Psoas muscle (tissue), 8 donors: ENCODE results near the gene GNB3. TPM values are rescaled to one million over a fixed set of nuclear protein-coding genes. Genes with fewer than 3 reads are reported as not detected.

ENCODE experiments used
- ATAC-seq, 4 donors: fragments of 200-7000 bp; cut with Tn5 transposase; one replicate each; pipeline ENCODE4 v1.9.1; 2020; ENCODE audit warnings: moderate library complexity in 3 of 4, mild to moderate bottlenecking in 2 of 4
- DNase-seq, 2 donors: peaks; one replicate each; pipeline ENCODE4 v3.0.0-alpha.2; 2020
- H3K27ac ChIP-seq: fragments of 200-600 bp; one replicate; pipeline ENCODE4 v1.8.0; 2022
- H3K27me3 ChIP-seq, 3 donors: fragments of 200-600 bp in 1 of 3; one replicate each; pipeline versions ENCODE4 v1.6.1 to v1.8.0; 2013 to 2022; ENCODE audit warnings: low read length in 2 of 3, mild to moderate bottlenecking in 2 of 3, moderate library complexity in 1 of 3; ENCODE audit not compliant: insufficient read depth in 3 of 3
- H3K36me3 ChIP-seq, 2 donors: fragments of 200-600 bp in 1 of 2; one replicate each; pipeline versions ENCODE4 v1.6.1 to v1.8.0; 2013 to 2022; ENCODE audit warnings: low read depth in 1 of 2, mild to moderate bottlenecking in 1 of 2, moderate library complexity in 1 of 2; ENCODE audit not compliant: insufficient read depth in 1 of 2
- H3K4me1 ChIP-seq: fragments of 200-600 bp; one replicate; pipeline ENCODE4 v1.8.0; 2022
- H3K4me3 ChIP-seq: fragments of 200-600 bp; one replicate; pipeline ENCODE4 v1.8.0; 2022; ENCODE audit warnings: mild to moderate bottlenecking
- H3K9me3 ChIP-seq: fragments of 200-600 bp; one replicate; pipeline ENCODE4 v1.8.0; 2022
- CTCF ChIP-seq: fragments of 200-600 bp; IDR thresholded peaks from one replicate; pipeline ENCODE4 v1.8.0; 2022; ENCODE audit warnings: antibody characterized with exemption
- WGBS, 3 donors: extraction: QIAGEN DNeasy Blood & Tissue Kit; methylation state at CpG; one replicate each; pipeline versions ENCODE4 v1.1.6 to v1.1.7; 2013; 5-methylcytosine and 5-hydroxymethylcytosine counted together
- intact Hi-C, 2 donors: fragments of 100-400 bp; cut with DNase I; formaldehyde crosslinking; loops; one replicate each; pipeline versions ENCODE4 v1.11.0 to v1.14.2; 2022
- polyA plus RNA-seq, 3 donors: library from polyadenylated mRNA; stranded (reverse); fragments of 200-250 nt; gene quantifications; one replicate each; pipeline ENCODE4 v1.2.3, GENCODE V29; 2013
- total RNA-seq, 4 donors: library from RNA; stranded (reverse); fragmentation: NEBNext Ultra II Directional in 2 of 4; extraction: Animal tissue kit (Norgen Biotek cat#: 25700) in 2 of 4; gene quantifications; one replicate each; pipeline versions ENCODE4 v1.2.1 to v1.2.4, GENCODE V29; 2021 to 2023
- donor health status: healthy with polysubstance abuse.
- donor health status: DM: no; HTN: no; CAD: no; lungs with moderate emphysema.
- donor health status: Bipolar disorder and iron deficiency.
- donor health status: healthy.
- donor health status: DM: yes; HTN: yes; CAD: no.
- donor health status: DM: no; HTN: no; CAD: no.
- donor health status: DM: no; HTN: no; CAD: no.
- donor health status: DM: yes; HTN: yes; CAD: no.

The GNB3 gene
- total and polyA plus RNA-seq, 7 donors = 0.13 to 0.69 (median 0.30) TPM

- H3K27ac ChIP-seq = no peak within 1 kb of the TSS
- peaks cover 3% of the 10 kb centered on the region for H3K4me1 ChIP-seq
- peaks cover 0 to 51% (median 11%) of the 10 kb centered on the region in 3 donors for H3K27me3 ChIP-seq
- no peak for TF ChIP-seq CTCF
- ATAC-seq = peak; percentile 17 to 38 (median 26)
- 1 to 3% (median 3%) methylated on average over 5 to 28 of the region's 28 CpGs for WGBS, 3 donors
- peak; percentile 55 to 72 for DNase-seq
- H3K4me3 ChIP-seq = peak within 1 kb of the TSS; percentile 60
- H3K36me3 ChIP-seq = no peaks in the 10 kb centered on the region
- intact Hi-C loops = loop anchor here in 1 of 2 donors (10.0 kb wide), 1 partner anchor 67 kb away; the partner anchor contains the start of gene MLF2
- no peaks in the 10 kb centered on the region for H3K9me3 ChIP-seq
Observed at GRCh38 chr12:6821591-6822425, 18.9 kb upstream of the GNB3 start, which contains the start of gene GPR162. Gene GPR162 (plus strand): TSS chr12:6821821. CDS start chr12:6823899, 2,078 bp downstream.

GRCh38 chr12:6822426-6823135 lies 18.1 kb upstream of the GNB3 start:
- DNase-seq (no peak), ATAC-seq (no peak)
- Histone ChIP-seq H3K27ac (no peak overlapping the region), H3K4me3 (peak overlapping the region; percentile 60), H3K36me3 (no peaks in the 10 kb centered on the region), H3K27me3 (peaks cover 0 to 58% (median 11%) of the 10 kb centered on the region in 3 donors), H3K4me1 (peaks cover 3% of the 10 kb centered on the region), H3K9me3 (no peaks in the 10 kb centered on the region)
- WGBS, 3 donors = 65 to 70% (median 65%) methylated on average over 7 of the region's 7 CpGs
- TF ChIP-seq CTCF = no peak
- intact Hi-C loops = loop anchor here in 1 of 2 donors (10.0 kb wide), 1 partner anchor 68 kb away; the partner anchor contains the start of gene MLF2

- no peaks in the 10 kb centered on the region for H3K9me3 ChIP-seq
- intact Hi-C loops = loop anchor here in 1 of 2 donors (10.0 kb wide), 1 partner anchor 69 kb away; the partner anchor contains the start of gene MLF2
- WGBS, 3 donors = 72 to 79% (median 78%) methylated on average over 12 of the region's 12 CpGs
- H3K27ac ChIP-seq = no peak overlapping the region
- no peak for DNase-seq
- TF ChIP-seq CTCF = no peak
- H3K27me3 ChIP-seq = peaks cover 0 to 60% (median 11%) of the 10 kb centered on the region in 3 donors
- no peaks in the 10 kb centered on the region for H3K36me3 ChIP-seq
- H3K4me1 ChIP-seq = peaks cover 3% of the 10 kb centered on the region
- H3K4me3 ChIP-seq = no peak overlapping the region
- ATAC-seq = no peak
Observed at GRCh38 chr12:6823182-6824084, 17.3 kb upstream of the GNB3 start.

GRCh38 chr12:6824085-6824775 lies 16.5 kb upstream of the GNB3 start:
- Histone ChIP-seq H3K27me3 (peaks cover 0 to 68% (median 17%) of the 10 kb centered on the region in 3 donors), H3K27ac (no peak overlapping the region), H3K9me3 (no peaks in the 10 kb centered on the region), H3K4me1 (peaks cover 3% of the 10 kb centered on the region), H3K36me3 (no peaks in the 10 kb centered on the region), H3K4me3 (no peak overlapping the region)
- ATAC-seq (no peak), DNase-seq (no peak)
- intact Hi-C loops = loop anchor here in 1 of 2 donors (10.0 kb wide), 1 partner anchor 69 kb away; the partner anchor contains the start of gene MLF2
- TF ChIP-seq CTCF = no peak
- WGBS, 3 donors = 73 to 84% (median 82%) methylated on average over 32 to 37 of the region's 37 CpGs
